GM23338 (cell line): Measurements from ENCODE around the gene GPATCH3. TPM values are rescaled to one million over a fixed set of nuclear protein-coding genes. Genes with fewer than 3 reads are reported as not detected.
"Not testable (repeated sequence)": the region's sequence is repeated elsewhere in the genome, so short reads cannot be mapped to it uniquely, and the experiment has no call there.

Experiments used
- ATAC-seq: fragments of 200-7000 bp; cut with Tn5 transposase; 3 replicates; pipeline ENCODE4 v1.9.1; 2020
- DNase-seq: peaks from one replicate; pipeline ENCODE4 v3.0.0-alpha.2; 2015; ENCODE audit warnings: low spot score
- H2AFZ ChIP-seq: fragments of 200-600 bp; sonication (generic); 2 replicates; pipeline ENCODE4 v1.8.0; 2016; ENCODE audit warnings: antibody characterized with exemption, mild to moderate bottlenecking, moderate library complexity
- H3F3A ChIP-seq: fragments of 200-600 bp; sonication (generic); replicated peaks from 2 replicates; pipeline ENCODE4 v1.8.0; 2017; ENCODE audit warnings: antibody characterized with exemption, mixed run types, low read depth
- H3K27ac ChIP-seq: fragments of 200-600 bp; sonication (generic); 2 replicates; pipeline ENCODE4 v1.6.1; 2016; ENCODE audit warnings: low read depth
- H3K27me3 ChIP-seq: fragments of 200-600 bp; sonication (generic); 2 replicates; pipeline ENCODE4 v1.8.0; 2016; ENCODE audit warnings: mild to moderate bottlenecking, mixed run types, moderate library complexity; ENCODE audit not compliant: insufficient read depth
- H3K36me3 ChIP-seq: fragments of 200-600 bp; sonication (generic); 2 replicates; pipeline ENCODE4 v1.8.0; 2016; ENCODE audit warnings: mild to moderate bottlenecking; ENCODE audit not compliant: insufficient read depth
- H3K4me1 ChIP-seq: fragments of 200-600 bp; sonication (generic); 2 replicates; pipeline ENCODE4 v1.8.0; 2016; ENCODE audit warnings: mild to moderate bottlenecking, moderate library complexity; ENCODE audit not compliant: insufficient read depth
- H3K4me2 ChIP-seq: fragments of 200-600 bp; sonication (generic); 2 replicates; pipeline ENCODE4 v1.7.1; 2017; ENCODE audit warnings: mixed run types
- H3K4me3 ChIP-seq: fragments of 200-600 bp; sonication (generic); 2 replicates; pipeline ENCODE4 v1.6.1; 2016; ENCODE audit warnings: mixed run types
- H3K79me2 ChIP-seq: fragments of 200-600 bp; sonication (generic); replicated peaks from 2 replicates; pipeline ENCODE4 v1.8.0; 2017; ENCODE audit warnings: mild to moderate bottlenecking; ENCODE audit not compliant: insufficient read depth
- H3K9me2 ChIP-seq: fragments of 200-600 bp; sonication (generic); 2 replicates; pipeline ENCODE4 v1.8.0; 2017; ENCODE audit not compliant: insufficient read depth
- H4K20me1 ChIP-seq: fragments of 200-600 bp; sonication (generic); replicated peaks from 2 replicates; pipeline ENCODE4 v1.8.0; 2017; ENCODE audit warnings: mild to moderate bottlenecking; ENCODE audit not compliant: insufficient read depth
- H3K27ac Mint-ChIP-seq: 2 replicates; pipeline ENCODE4 v1.8.0; 2020; ENCODE audit warnings: inconsistent platforms, mild to moderate bottlenecking, moderate library complexity, mixed read lengths
- H3K27me3 Mint-ChIP-seq: 3 replicates; pipeline ENCODE4 v1.8.0; 2022; ENCODE audit warnings: low read depth, mild to moderate bottlenecking, moderate library complexity, mixed read lengths, inconsistent platforms; ENCODE audit not compliant: insufficient read depth, poor library complexity
- H3K36me3 Mint-ChIP-seq: 3 replicates; pipeline ENCODE4 v1.8.0; 2021; ENCODE audit warnings: low read depth, mild to moderate bottlenecking, inconsistent platforms, moderate library complexity, mixed read lengths
- H3K4me1 Mint-ChIP-seq: 3 replicates; pipeline ENCODE4 v1.8.0; 2020; ENCODE audit warnings: mild to moderate bottlenecking, inconsistent platforms, mixed read lengths
- H3K4me3 Mint-ChIP-seq: 3 replicates; pipeline ENCODE4 v1.8.0; 2021; ENCODE audit warnings: moderate library complexity, mild to moderate bottlenecking, inconsistent platforms, mixed read lengths
- H3K9me3 Mint-ChIP-seq: 3 replicates; pipeline ENCODE4 v1.8.0; 2020; ENCODE audit warnings: moderate library complexity, mild to moderate bottlenecking, inconsistent platforms, mixed read lengths
- CREB1 ChIP-seq: fragments of 250-450 bp; sonication (Bioruptor Pico); IDR thresholded peaks from 2 replicates; pipeline ENCODE4 v1.5.0; 2020; ENCODE audit warnings: low read depth, mild to moderate bottlenecking, moderate library complexity
- EZH2 ChIP-seq: fragments of 200-600 bp; sonication (generic); IDR thresholded peaks from one replicate; pipeline ENCODE4 v1.8.0; 2017; ENCODE audit warnings: antibody characterized with exemption, mild to moderate bottlenecking, low read depth; ENCODE audit not compliant: unreplicated experiment
- NANOG ChIP-seq: IDR thresholded peaks from 2 replicates; pipeline ENCODE4 v1.6.1; 2016; ENCODE audit warnings: antibody characterized with exemption, borderline replicate concordance
- POLR2AphosphoS5 ChIP-seq: IDR thresholded peaks from 2 replicates; pipeline ENCODE4 v1.6.1; 2016; ENCODE audit warnings: antibody characterized with exemption, low read depth
- STAT1 ChIP-seq: IDR thresholded peaks from one replicate; pipeline ENCODE4 v1.6.1; 2016; ENCODE audit warnings: antibody characterized with exemption; ENCODE audit not compliant: unreplicated experiment
- ZNF331 ChIP-seq: fragments of 250-450 bp; sonication (Bioruptor Pico); IDR thresholded peaks from 2 replicates; pipeline ENCODE4 v1.5.0; 2020; ENCODE audit warnings: low read depth, mild to moderate bottlenecking, moderate library complexity
- polyA plus RNA-seq: library from polyadenylated mRNA; unstranded; fragments of >200 nt; fragmentation: Nextera tagmentation; extraction: Ambion mirVana; gene quantifications from 2 replicates; pipeline ENCODE4 v1.2.1, GENCODE V29; 2016
- total RNA-seq: library from RNA; depleted of rRNA; stranded (reverse); fragments of >200 nt; shearing (Covaris generic); gene quantifications from 2 replicates; pipeline ENCODE4 v1.2.3, GENCODE V29; 2014
- TF ChIP-seq, protein P1 (sequence below): IDR thresholded peaks from one replicate; pipeline ENCODE4 v1.6.1; 2018; ENCODE audit warnings: antibody characterized with exemption; ENCODE audit not compliant: unreplicated experiment
- TF ChIP-seq, protein P2 (sequence below), 2 experiments: fragments of 200-600 bp in 1 of 2; sonication (generic) in 1 of 2; conservative IDR thresholded peaks; 2 replicates each; pipeline versions ENCODE4 v1.5.1 to v1.6.1; 2016 to 2017; ENCODE audit warnings: antibody characterized with exemption in 2 of 2, low read depth in 2 of 2, mild to moderate bottlenecking in 2 of 2, moderate library complexity in 1 of 2
- TF ChIP-seq, protein P3 (sequence below): fragments of 250-450 bp; sonication (Bioruptor Pico); IDR thresholded peaks from 2 replicates; pipeline ENCODE4 v1.5.0; 2020; ENCODE audit warnings: mild to moderate bottlenecking, moderate library complexity
- TF ChIP-seq, protein P4 (sequence below): IDR thresholded peaks from 2 replicates; pipeline ENCODE4 v1.6.1; 2016; ENCODE audit warnings: antibody characterized with exemption

Gene GPATCH3
- total and polyA plus RNA-seq, 2 experiments from 2014 or later: 10.5 to 13.0 TPM

DNA sequence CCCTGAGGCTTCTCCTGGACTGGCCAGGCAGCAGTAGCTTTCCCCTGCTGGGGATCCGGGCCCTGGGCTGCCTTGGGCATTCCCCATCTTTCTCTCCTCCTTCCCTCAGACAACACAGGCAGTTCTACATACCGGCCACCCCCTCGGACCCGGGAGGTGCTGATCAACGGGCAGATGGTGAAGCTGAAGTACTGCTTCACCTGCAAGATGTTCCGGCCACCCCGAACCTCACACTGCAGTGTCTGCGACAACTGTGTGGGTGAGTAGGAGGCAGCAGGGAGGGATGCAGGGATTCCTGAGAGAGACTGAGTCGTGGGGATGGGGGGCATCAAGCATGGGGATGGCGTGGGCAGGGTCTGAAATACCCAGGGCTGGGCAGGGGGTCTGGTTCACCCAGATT is 51.8 kb downstream of the GPATCH3 start:
- no peak for ATAC-seq
- Histone ChIP-seq H3K79me2 (no peaks in the 10 kb centered on the region), H4K20me1 (peaks cover 5% of the 10 kb centered on the region; the same call in 1 of the 2 replicates), H3K4me1 (peaks cover 2% of the 10 kb centered on the region; the same call in 1 of the 2 replicates), H3K4me2 (no peak overlapping the region), H3K27ac (no peak overlapping the region), H3F3A (no peaks in the 10 kb centered on the region), H3K27me3 (no peaks in the 10 kb centered on the region), H3K4me3 (no peak overlapping the region), H3K36me3 (peaks cover 9% of the 10 kb centered on the region; the same call in 1 of the 2 replicates), H2AFZ (no peak overlapping the region), H3K9me2 (no peaks in the 10 kb centered on the region)
- H3K9me3 Mint-ChIP-seq: no peaks in the 10 kb centered on the region
- H3K27me3 Mint-ChIP-seq: peaks cover 2% of the 10 kb centered on the region
- H3K4me3 Mint-ChIP-seq: no peak overlapping the region
- no peak for DNase-seq
- peaks cover 8% of the 10 kb centered on the region; the same call in 2 of the 3 replicates for H3K4me1 Mint-ChIP-seq
- TF ChIP-seq ZNF331 (CRISPR knock-in tag) (no peak), CREB1 (CRISPR knock-in tag) (no peak), EZH2 (no peak), NANOG (no peak), STAT1 (no peak), POLR2AphosphoS5 (no peak)
- TF ChIP-seq, protein P1, sequence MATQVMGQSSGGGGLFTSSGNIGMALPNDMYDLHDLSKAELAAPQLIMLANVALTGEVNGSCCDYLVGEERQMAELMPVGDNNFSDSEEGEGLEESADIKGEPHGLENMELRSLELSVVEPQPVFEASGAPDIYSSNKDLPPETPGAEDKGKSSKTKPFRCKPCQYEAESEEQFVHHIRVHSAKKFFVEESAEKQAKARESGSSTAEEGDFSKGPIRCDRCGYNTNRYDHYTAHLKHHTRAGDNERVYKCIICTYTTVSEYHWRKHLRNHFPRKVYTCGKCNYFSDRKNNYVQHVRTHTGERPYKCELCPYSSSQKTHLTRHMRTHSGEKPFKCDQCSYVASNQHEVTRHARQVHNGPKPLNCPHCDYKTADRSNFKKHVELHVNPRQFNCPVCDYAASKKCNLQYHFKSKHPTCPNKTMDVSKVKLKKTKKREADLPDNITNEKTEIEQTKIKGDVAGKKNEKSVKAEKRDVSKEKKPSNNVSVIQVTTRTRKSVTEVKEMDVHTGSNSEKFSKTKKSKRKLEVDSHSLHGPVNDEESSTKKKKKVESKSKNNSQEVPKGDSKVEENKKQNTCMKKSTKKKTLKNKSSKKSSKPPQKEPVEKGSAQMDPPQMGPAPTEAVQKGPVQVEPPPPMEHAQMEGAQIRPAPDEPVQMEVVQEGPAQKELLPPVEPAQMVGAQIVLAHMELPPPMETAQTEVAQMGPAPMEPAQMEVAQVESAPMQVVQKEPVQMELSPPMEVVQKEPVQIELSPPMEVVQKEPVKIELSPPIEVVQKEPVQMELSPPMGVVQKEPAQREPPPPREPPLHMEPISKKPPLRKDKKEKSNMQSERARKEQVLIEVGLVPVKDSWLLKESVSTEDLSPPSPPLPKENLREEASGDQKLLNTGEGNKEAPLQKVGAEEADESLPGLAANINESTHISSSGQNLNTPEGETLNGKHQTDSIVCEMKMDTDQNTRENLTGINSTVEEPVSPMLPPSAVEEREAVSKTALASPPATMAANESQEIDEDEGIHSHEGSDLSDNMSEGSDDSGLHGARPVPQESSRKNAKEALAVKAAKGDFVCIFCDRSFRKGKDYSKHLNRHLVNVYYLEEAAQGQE: no peak
- TF ChIP-seq, protein P2, sequence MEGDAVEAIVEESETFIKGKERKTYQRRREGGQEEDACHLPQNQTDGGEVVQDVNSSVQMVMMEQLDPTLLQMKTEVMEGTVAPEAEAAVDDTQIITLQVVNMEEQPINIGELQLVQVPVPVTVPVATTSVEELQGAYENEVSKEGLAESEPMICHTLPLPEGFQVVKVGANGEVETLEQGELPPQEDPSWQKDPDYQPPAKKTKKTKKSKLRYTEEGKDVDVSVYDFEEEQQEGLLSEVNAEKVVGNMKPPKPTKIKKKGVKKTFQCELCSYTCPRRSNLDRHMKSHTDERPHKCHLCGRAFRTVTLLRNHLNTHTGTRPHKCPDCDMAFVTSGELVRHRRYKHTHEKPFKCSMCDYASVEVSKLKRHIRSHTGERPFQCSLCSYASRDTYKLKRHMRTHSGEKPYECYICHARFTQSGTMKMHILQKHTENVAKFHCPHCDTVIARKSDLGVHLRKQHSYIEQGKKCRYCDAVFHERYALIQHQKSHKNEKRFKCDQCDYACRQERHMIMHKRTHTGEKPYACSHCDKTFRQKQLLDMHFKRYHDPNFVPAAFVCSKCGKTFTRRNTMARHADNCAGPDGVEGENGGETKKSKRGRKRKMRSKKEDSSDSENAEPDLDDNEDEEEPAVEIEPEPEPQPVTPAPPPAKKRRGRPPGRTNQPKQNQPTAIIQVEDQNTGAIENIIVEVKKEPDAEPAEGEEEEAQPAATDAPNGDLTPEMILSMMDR (conservative IDR thresholded peaks at IDR 0.05; ENCODE audit: low read depth in 2 of 2): no peak
- TF ChIP-seq, protein P3, sequence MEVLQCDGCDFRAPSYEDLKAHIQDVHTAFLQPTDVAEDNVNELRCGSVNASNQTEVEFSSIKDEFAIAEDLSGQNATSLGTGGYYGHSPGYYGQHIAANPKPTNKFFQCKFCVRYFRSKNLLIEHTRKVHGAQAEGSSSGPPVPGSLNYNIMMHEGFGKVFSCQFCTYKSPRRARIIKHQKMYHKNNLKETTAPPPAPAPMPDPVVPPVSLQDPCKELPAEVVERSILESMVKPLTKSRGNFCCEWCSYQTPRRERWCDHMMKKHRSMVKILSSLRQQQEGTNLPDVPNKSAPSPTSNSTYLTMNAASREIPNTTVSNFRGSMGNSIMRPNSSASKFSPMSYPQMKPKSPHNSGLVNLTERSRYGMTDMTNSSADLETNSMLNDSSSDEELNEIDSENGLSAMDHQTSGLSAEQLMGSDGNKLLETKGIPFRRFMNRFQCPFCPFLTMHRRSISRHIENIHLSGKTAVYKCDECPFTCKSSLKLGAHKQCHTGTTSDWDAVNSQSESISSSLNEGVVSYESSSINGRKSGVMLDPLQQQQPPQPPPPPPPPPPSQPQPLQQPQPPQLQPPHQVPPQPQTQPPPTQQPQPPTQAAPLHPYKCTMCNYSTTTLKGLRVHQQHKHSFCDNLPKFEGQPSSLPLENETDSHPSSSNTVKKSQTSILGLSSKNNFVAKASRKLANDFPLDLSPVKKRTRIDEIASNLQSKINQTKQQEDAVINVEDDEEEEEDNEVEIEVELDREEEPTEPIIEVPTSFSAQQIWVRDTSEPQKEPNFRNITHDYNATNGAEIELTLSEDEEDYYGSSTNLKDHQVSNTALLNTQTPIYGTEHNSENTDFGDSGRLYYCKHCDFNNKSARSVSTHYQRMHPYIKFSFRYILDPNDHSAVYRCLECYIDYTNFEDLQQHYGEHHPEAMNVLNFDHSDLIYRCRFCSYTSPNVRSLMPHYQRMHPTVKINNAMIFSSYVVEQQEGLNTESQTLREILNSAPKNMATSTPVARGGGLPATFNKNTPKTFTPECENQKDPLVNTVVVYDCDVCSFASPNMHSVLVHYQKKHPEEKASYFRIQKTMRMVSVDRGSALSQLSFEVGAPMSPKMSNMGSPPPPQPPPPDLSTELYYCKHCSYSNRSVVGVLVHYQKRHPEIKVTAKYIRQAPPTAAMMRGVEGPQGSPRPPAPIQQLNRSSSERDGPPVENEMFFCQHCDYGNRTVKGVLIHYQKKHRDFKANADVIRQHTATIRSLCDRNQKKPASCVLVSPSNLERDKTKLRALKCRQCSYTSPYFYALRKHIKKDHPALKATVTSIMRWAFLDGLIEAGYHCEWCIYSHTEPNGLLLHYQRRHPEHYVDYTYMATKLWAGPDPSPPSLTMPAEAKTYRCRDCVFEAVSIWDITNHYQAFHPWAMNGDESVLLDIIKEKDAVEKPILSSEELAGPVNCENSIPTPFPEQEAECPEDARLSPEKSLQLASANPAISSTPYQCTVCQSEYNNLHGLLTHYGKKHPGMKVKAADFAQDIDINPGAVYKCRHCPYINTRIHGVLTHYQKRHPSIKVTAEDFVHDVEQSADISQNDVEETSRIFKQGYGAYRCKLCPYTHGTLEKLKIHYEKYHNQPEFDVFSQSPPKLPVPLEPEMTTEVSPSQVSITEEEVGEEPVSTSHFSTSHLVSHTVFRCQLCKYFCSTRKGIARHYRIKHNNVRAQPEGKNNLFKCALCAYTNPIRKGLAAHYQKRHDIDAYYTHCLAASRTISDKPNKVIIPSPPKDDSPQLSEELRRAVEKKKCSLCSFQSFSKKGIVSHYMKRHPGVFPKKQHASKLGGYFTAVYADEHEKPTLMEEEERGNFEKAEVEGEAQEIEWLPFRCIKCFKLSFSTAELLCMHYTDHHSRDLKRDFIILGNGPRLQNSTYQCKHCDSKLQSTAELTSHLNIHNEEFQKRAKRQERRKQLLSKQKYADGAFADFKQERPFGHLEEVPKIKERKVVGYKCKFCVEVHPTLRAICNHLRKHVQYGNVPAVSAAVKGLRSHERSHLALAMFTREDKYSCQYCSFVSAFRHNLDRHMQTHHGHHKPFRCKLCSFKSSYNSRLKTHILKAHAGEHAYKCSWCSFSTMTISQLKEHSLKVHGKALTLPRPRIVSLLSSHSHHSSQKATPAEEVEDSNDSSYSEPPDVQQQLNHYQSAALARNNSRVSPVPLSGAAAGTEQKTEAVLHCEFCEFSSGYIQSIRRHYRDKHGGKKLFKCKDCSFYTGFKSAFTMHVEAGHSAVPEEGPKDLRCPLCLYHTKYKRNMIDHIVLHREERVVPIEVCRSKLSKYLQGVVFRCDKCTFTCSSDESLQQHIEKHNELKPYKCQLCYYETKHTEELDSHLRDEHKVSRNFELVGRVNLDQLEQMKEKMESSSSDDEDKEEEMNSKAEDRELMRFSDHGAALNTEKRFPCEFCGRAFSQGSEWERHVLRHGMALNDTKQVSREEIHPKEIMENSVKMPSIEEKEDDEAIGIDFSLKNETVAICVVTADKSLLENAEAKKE (CRISPR knock-in tag): no peak
- TF ChIP-seq, protein P4, sequence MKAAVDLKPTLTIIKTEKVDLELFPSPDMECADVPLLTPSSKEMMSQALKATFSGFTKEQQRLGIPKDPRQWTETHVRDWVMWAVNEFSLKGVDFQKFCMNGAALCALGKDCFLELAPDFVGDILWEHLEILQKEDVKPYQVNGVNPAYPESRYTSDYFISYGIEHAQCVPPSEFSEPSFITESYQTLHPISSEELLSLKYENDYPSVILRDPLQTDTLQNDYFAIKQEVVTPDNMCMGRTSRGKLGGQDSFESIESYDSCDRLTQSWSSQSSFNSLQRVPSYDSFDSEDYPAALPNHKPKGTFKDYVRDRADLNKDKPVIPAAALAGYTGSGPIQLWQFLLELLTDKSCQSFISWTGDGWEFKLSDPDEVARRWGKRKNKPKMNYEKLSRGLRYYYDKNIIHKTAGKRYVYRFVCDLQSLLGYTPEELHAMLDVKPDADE: no peak
- peaks cover 51% of the 10 kb centered on the region for H3K36me3 Mint-ChIP-seq
- H3K27ac Mint-ChIP-seq: no peak overlapping the region

DNA sequence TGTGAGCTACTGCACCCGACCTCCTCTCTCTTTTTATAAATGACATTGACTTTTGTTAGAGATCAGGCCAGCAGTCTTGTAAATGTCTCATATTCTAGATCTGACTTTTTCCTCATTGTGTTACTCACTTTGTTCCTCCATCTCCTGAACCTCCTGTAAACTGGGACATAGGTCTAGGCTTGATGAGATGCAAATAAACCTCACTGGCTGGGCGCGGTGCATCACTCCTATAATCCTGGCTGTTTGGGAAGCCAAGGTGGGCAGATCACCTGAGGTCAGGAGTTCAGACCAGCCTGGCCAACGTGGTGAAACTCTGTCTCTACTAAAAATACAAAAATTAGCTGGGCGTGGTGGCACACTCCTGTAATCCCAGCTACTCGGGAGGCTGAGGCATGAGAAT is 52.4 kb downstream of the GPATCH3 start:
- not testable (repeated sequence) for H3F3A ChIP-seq, H3K9me3 Mint-ChIP-seq, ATAC-seq, H3K27ac Mint-ChIP-seq, H3K4me1 Mint-ChIP-seq, H3K36me3 ChIP-seq, H3K27me3 Mint-ChIP-seq, H3K4me3 Mint-ChIP-seq, H3K27me3 ChIP-seq, H3K79me2 ChIP-seq, H3K4me3 ChIP-seq, H4K20me1 ChIP-seq, H3K9me2 ChIP-seq, H3K4me1 ChIP-seq, H3K4me2 ChIP-seq, H2AFZ ChIP-seq, DNase-seq, H3K27ac ChIP-seq
- peaks cover 46% of the 10 kb centered on the region for H3K36me3 Mint-ChIP-seq
